Activated T-cell treated with anti-CD3 and anti-CD28 coated beads, Interleukin-2, amount 50 U/mL, for 72 hours (primary cell): ENCODE results near the gene MICOS13. TPM values are rescaled to one million over a fixed set of nuclear protein-coding genes. Genes with fewer than 3 reads are reported as not detected.

Experiments
- ATAC-seq, 2 donors: fragments of 150-1000 bp; cut with Tn5 transposase; replicated peaks in 1 of 2; 2 replicates each; pipeline ENCODE4 v1.10.0; 2021; ENCODE audit warnings: moderate library complexity in 2 of 2, mild to moderate bottlenecking in 1 of 2
- DNase-seq, 2 donors: peaks; one replicate each; pipeline ENCODE4 v3.0.0; 2021 to 2022; ENCODE audit warnings: mixed read lengths in 1 of 2
- H3K27ac Mint-ChIP-seq: one replicate; pipeline ENCODE4 v1.8.0; 2022; ENCODE audit warnings: mild to moderate bottlenecking, moderate library complexity, mixed read lengths
- H3K27me3 Mint-ChIP-seq: one replicate; pipeline ENCODE4 v1.8.0; 2022; ENCODE audit warnings: low read depth, mixed read lengths
- H3K36me3 Mint-ChIP-seq, 2 donors: one replicate each; pipeline ENCODE4 v1.8.0; 2022; ENCODE audit warnings: mixed read lengths in 2 of 2, mild to moderate bottlenecking in 1 of 2; ENCODE audit not compliant: insufficient read depth in 2 of 2
- H3K4me1 Mint-ChIP-seq: one replicate; pipeline ENCODE4 v1.8.0; 2022; ENCODE audit warnings: low read depth, mixed read lengths
- H3K4me3 Mint-ChIP-seq, 2 donors: one replicate each; pipeline ENCODE4 v1.8.0; 2022; ENCODE audit warnings: mild to moderate bottlenecking in 2 of 2, mixed read lengths in 2 of 2, moderate library complexity in 2 of 2
- H3K9me3 Mint-ChIP-seq, 2 donors: one replicate each; pipeline ENCODE4 v1.8.0; 2022; ENCODE audit warnings: mixed read lengths in 2 of 2
- total RNA-seq, 2 donors: library from RNA; stranded (reverse); gene quantifications; one replicate each; pipeline ENCODE4 v1.2.3, GENCODE V29; 2022

MICOS13 gene
- total RNA-seq, 2 donors from 2014 or later = 33.8 to 34.1 TPM

DNA sequence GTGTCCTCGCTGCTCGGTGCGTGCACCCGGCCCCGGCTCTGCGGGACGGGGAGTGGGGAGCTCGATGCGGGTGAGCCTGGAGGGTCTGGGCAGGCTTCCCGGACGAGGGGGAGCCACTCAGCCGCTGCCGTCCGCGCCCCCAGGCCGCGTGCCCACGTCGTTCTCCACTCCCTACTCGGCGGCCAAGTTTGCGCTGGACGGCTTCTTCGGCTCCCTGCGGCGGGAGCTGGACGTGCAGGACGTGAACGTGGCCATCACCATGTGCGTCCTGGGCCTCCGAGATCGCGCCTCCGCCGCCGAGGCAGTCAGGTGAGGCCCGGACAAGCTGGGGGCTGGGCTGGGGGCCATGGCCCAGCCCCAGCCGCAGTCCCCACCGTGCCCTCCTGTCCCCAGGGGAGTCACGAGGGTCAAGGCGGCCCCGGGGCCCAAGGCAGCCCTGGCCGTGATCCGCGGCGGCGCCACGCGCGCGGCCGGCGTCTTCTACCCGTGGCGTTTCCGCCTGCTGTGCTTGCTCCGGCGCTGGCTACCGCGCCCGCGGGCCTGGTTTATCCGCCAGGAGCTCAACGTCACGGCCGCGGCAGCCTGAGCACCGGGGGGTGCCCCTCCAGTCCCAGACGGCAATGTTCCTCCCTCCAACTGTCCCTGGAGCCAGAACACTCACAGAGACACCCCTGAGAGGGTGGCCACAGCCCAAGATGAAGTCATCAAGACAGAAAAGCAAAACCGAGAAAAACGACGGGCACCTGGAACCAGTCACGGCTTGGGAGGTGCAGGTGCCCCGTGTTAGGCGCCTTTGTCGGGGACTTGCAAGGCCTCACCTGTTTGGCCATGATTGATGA, 7.3 kb upstream of the MICOS13 start:
- Mint-ChIP-seq H3K4me1 (peaks cover 40% of the 10 kb centered on the region), H3K27me3 (no peaks in the 10 kb centered on the region), H3K27ac (peak overlapping the region; percentile 19), H3K4me3 (peak overlapping the region; percentile 85 to 88), H3K9me3 (no peaks in the 10 kb centered on the region), H3K36me3 (peaks cover 4 to 11% of the 10 kb centered on the region in 2 donors)
- ATAC-seq (no peak), DNase-seq (no peak)

DNA sequence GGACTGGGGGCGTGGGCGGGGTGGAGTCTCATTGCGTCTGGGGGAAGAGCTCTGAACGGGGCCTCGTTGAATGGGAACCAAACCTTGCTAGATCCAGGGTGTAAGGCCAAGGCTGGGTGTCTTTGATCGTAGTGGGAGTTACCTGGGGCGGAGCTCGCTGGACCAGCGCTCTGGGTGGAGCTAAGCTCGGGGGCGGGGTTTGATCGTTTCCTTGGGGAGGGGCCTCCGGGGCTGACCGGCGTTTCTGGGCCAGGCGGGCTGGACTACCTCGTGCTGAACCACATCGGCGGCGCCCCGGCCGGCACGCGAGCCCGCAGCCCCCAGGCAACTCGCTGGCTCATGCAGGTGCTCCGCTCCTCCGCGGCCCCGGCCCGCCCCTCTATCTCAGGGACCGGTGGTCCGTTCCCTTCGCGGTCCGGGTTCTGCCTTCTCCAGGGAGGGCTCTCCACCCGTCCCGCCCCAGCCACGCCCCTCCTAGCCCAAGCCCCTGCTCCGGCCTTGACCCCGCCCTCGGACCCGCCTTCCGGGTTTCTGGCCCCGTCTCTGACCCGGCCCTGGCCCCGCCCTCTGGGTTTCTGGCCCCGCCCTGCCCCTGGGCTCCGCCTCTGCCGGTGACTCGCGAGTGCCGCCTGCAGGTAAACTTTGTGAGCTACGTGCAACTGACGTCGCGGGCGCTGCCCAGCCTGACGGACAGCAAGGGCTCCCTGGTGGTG, 6.5 kb upstream of the MICOS13 start:
- ATAC-seq (peak; percentile 74 to 75), DNase-seq (peak; percentile 100)
- no peaks in the 10 kb centered on the region for H3K9me3 Mint-ChIP-seq
- H3K4me3 Mint-ChIP-seq = peak overlapping the region; percentile 85 to 88
- peaks cover 4 to 11% of the 10 kb centered on the region in 2 donors for H3K36me3 Mint-ChIP-seq
- H3K27ac Mint-ChIP-seq = peak overlapping the region; percentile 40
- H3K27me3 Mint-ChIP-seq = no peaks in the 10 kb centered on the region
- H3K4me1 Mint-ChIP-seq = peaks cover 36% of the 10 kb centered on the region

DNA sequence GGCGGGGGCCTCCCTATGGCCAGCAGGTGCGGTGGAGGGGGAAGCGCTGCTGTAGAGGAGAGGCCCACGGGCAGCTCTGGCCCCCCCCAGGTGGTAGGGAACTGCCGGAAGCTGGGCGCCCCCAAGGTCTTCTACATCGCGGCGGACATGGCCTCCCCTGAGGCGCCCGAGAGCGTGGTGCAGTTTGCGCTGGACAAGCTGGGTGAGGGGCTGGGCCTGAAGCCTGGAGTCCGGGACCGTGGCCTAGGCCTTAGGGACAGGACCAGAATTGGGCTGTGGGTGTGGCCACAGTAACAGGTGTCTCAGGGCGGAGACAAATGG, 6.0 kb upstream of the MICOS13 start:
- Mint-ChIP-seq H3K4me1 (peaks cover 41% of the 10 kb centered on the region), H3K36me3 (peaks cover 4 to 11% of the 10 kb centered on the region in 2 donors), H3K9me3 (peaks cover 0 to 3% of the 10 kb centered on the region in 2 donors), H3K27ac (no peak overlapping the region), H3K4me3 (peak overlapping the region; percentile 85 to 88), H3K27me3 (no peaks in the 10 kb centered on the region)
- DNase-seq = no peak
- no peak for ATAC-seq

DNA sequence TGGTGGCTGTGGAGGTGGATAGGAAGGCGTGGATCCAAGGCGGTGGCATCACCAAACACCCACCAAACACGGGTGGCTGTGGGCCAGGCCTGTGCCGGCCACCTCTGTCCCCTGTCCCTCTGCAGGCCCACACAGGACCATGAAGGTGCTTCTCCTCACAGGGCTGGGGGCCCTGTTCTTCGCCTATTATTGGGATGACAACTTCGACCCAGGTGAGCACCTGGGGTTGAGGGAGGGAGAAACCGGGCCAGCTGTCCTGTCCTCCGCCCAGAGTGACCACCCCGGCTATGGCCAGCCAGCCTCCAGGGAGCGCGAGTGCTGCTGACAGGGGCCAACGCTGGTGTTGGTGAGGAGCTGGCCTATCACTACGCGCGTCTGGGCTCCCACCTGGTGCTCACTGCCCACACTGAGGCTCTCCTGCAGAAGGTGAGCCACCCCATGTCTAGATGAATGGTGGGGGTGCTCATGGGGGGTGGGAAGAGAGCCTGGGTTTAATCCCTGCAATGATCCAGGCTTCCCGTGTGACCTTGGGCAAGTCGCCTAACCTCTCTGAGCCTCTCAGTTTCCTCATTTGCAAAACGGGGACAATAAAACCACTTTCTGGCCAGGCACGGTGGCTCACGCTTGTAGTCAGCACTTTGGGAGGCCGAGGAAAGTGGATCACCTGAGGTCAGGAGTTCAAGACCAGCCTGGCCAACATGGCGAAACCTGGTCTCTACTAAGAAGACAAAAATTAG, 4.5 kb upstream of the MICOS13 start:
- Mint-ChIP-seq H3K27me3 (no peaks in the 10 kb centered on the region), H3K9me3 (peaks cover 0 to 3% of the 10 kb centered on the region in 2 donors), H3K4me1 (peaks cover 40% of the 10 kb centered on the region), H3K4me3 (no peak overlapping the region), H3K36me3 (peaks cover 0 to 2% of the 10 kb centered on the region in 2 donors), H3K27ac (no peak overlapping the region)
- ATAC-seq (no peak), DNase-seq (no peak)

DNA sequence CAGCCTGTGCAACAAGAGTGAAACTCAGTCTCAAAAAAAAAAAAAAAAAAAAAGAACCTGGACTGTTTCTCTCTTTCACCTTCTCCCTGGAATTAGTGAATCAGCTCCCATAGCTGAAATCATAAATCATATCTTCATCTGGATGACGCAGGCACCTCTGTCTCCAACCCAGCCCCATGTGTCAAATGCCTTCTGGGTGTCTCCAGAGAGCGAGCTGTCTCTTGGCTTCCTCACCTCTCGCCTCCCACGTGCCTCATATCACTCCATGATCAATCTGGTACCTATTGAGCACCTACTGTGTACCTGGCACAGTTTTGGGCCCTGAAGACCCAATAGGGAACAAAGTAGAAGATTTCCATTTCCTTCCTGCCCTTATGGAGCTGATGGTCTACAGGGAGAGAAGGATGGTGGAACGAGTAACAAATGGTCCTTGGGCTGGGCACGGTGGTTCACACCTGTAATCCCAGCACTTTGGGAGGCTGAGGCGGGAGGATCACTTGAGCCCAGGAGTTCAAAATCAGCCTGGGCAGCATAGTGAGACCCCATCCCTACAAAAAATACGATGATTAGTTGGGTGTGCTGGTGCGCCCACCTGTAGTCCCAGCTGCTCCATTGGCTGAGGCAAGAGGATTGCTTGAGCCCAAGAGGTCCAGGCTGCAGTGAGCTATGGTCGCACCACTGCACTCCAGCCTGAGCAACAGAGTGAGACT, 3.0 kb upstream of the MICOS13 start:
- Mint-ChIP-seq H3K27ac (peak overlapping the region; percentile 31), H3K4me1 (peaks cover 45% of the 10 kb centered on the region), H3K36me3 (peaks cover 0 to 3% of the 10 kb centered on the region in 2 donors), H3K4me3 (no peak overlapping the region), H3K9me3 (peaks cover 0 to 3% of the 10 kb centered on the region in 2 donors), H3K27me3 (no peaks in the 10 kb centered on the region)
- DNase-seq (no peak), ATAC-seq (no peak)

DNA sequence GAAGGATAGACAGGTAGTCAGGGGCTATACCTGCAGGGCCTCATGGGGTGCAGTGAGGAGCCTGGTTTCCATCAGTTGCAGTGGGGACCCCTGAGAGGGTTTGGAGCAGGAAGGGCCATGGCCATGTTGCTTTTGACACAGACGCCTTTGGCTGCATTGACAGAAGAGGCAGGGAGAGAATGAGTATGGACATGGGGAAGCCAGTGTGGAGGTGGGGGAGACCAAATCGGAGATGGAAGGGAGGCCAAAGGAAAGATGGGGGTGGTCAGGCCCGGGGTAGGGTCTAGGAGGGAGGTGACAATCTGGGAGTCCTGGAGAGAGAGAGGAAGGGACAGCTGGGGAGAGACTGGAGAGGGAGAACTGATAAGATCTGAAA, 1.8 kb upstream of the MICOS13 start:
- no peaks in the 10 kb centered on the region for H3K27me3 Mint-ChIP-seq
- H3K4me3 Mint-ChIP-seq = peak overlapping the region; percentile 67 to 69
- ATAC-seq = no peak
- H3K4me1 Mint-ChIP-seq = peaks cover 41% of the 10 kb centered on the region
- DNase-seq = no peak
- peak overlapping the region; percentile 2 for H3K27ac Mint-ChIP-seq
- peaks cover 0 to 3% of the 10 kb centered on the region in 2 donors for H3K36me3 Mint-ChIP-seq
- H3K9me3 Mint-ChIP-seq = peaks cover 0 to 3% of the 10 kb centered on the region in 2 donors

DNA sequence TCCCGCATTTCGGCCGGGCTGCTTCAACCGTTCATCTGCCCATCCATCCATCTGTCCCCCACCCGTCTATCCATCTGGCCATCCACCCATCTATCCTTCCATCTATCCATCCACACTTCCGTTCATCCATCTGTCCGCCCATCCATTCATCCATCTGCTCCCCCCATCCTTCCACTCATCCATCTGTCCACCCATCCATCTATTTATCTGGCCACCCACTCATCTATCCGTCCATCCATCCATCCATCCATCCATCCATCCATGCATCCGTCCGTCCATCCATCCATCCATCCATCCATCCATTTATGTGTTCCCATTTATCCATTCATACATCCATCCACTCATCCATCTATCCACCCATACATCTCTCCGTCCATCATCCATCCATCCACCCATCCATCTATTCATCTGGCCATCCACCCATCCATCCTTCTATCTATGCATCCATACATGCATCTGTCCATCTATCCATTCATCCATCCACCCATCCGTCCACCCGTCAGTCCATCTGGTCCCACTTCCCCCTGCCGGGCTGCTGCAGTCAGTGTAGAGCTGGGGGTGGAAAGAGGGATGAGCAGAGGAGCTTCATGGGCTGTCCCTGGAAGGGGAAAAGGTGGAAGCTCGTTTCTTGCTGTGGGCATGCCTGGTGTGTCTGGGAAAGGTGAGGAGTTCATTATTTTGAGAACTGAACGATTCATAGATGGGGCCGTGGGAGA, 1.2 kb upstream of the MICOS13 start:
- Mint-ChIP-seq H3K9me3 (peaks cover 0 to 3% of the 10 kb centered on the region in 2 donors), H3K4me1 (peaks cover 40% of the 10 kb centered on the region), H3K27ac (peak overlapping the region; percentile 2), H3K4me3 (peak overlapping the region; percentile 67 to 69), H3K36me3 (peaks cover 0 to 3% of the 10 kb centered on the region in 2 donors), H3K27me3 (no peaks in the 10 kb centered on the region)
- no peak for ATAC-seq
- no peak for DNase-seq

DNA sequence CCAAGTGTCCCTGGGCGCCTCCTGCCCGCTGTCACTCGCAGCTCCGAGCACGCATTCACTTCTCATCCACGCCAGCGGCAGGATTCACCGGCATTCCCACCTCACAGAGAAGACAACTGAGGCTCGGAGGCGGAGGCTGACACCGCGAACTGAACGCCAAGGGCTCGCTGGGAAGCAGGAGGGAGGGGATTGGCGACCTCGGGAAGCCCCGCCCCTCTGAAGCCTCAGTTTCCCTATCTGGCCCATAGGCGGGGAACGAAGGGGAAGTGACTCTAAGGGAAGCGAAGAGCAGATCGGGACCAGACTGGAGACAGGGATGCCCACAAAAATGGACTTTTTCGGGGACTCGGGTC, 256 bp downstream of the MICOS13 start:
- Mint-ChIP-seq H3K27ac (peak overlapping the region; percentile 86), H3K9me3 (peaks cover 0 to 3% of the 10 kb centered on the region in 2 donors), H3K36me3 (peaks cover 0 to 3% of the 10 kb centered on the region in 2 donors), H3K4me1 (peaks cover 30% of the 10 kb centered on the region), H3K4me3 (peak overlapping the region; percentile 81 to 99), H3K27me3 (no peaks in the 10 kb centered on the region)
- no peak for DNase-seq
- ATAC-seq = no peak

DNA sequence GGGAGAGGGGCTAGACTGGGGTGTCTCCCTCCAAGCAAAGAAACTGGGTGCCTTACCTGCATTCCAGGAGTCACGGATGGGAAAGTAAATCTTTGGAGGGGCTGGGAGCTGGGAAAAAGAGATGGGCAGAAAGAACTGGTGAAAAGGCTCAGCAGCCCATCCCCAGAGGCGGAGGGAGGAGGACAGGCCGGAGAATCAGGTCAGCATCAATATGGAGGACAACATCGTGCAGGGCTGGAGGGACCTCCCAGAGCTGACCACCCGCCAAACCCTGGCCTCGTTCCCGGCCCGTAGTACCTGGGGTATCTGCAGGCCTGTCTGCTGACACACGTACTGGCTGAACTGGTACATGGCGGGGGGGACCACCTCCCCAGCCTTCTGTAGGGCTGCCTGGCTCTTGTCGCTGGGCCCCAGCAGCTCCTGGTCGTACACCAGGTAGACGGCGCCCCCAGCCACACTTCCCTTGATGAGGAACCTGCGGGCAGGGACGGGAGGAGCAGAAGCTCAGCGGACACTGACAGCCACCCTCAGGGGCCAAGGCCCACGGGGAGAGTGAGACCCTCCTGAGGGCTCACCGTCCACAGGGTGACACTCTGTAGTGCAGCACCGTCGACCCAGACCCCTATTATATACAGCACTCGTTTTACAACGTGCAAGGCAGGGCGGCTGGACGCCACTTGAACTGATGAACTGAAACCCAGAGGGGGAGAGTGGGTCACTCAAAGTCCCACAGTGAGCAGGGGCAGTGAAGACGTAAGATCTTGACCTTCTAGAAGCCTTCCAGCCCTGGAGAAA, 830 bp downstream of the MICOS13 start:
- Mint-ChIP-seq H3K36me3 (peaks cover 0 to 3% of the 10 kb centered on the region in 2 donors), H3K4me1 (peaks cover 30% of the 10 kb centered on the region), H3K27me3 (no peaks in the 10 kb centered on the region), H3K27ac (peak overlapping the region; percentile 86), H3K4me3 (peak overlapping the region; percentile 81 to 99), H3K9me3 (peaks cover 0 to 3% of the 10 kb centered on the region in 2 donors)
- no peak for ATAC-seq
- DNase-seq = no peak

DNA sequence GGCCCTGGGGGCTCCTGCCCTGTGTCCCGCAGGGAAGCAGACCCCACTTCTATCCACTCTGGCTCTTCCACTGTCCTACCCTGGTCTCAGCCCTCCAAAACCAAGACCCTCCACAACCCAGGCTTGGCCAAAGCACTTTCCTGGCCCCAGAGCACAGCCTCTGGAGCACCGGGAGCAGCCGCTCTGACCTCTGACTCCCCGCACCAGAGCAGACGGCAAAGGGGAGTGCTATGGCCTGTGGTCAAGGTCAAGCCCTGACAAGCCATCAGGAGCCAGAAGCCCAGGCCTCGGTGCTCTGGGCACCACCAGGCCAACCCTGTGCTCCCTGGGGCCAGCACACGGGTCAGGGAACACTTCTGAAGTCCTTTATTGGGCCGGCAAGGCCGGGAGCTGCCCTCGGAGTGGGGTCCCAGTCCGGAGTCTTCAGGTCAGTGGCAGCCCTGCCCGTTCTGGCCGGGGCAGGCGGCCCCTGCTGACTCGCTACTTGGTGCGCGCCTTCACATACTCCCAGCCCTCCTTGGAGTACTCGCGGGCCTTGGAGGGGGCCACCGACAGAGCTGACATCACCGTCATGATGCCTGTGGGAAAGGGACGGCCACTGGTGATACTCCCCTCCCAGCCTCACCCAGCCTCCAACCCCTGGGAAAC, 2.1 kb downstream of the MICOS13 start:
- H3K27ac Mint-ChIP-seq = no peak overlapping the region
- peaks cover 4 to 5% of the 10 kb centered on the region in 2 donors for H3K9me3 Mint-ChIP-seq
- peaks cover 2 to 6% of the 10 kb centered on the region in 2 donors for H3K36me3 Mint-ChIP-seq
- no peaks in the 10 kb centered on the region for H3K27me3 Mint-ChIP-seq
- ATAC-seq (no peak), DNase-seq (no peak)
- H3K4me1 Mint-ChIP-seq = peaks cover 28% of the 10 kb centered on the region
- H3K4me3 Mint-ChIP-seq = no peak overlapping the region

DNA sequence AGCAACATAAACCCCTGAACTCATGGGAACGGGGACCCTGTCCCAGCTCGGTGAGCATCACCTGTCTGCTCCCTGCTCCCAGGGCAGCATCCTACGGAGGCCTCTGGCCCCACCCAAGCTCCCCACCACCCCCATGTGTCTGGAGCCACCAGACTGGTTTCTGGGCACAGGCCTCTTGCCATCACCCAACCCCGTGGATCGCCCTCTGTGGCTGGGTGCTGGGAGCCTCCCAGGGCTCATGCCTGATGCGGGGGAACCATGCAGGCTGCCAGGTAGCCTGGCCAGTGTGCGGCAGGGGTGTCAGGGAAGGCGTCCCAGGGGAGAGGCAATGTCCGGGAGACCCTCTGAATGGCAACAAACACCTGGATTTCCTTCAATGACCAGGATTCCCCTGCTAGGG, 2.7 kb downstream of the MICOS13 start:
- Mint-ChIP-seq H3K9me3 (peaks cover 4 to 5% of the 10 kb centered on the region in 2 donors), H3K4me3 (no peak overlapping the region), H3K4me1 (peaks cover 25% of the 10 kb centered on the region), H3K27ac (no peak overlapping the region), H3K36me3 (peaks cover 5 to 6% of the 10 kb centered on the region in 2 donors), H3K27me3 (no peaks in the 10 kb centered on the region)
- DNase-seq = no peak
- no peak for ATAC-seq
